LoVo (cell line): ENCODE results near the gene DTNB.
"Not testable (repeated sequence)": the region's sequence is repeated elsewhere in the genome, so short reads cannot be mapped to it uniquely, and the experiment has no call there.

ENCODE experiments used
- DNase-seq: peaks from one replicate; pipeline ENCODE4 v3.0.0-alpha.2; 2016; ENCODE audit warnings: low spot score

The DTNB gene

GRCh38 chr2:25684577-25685473, 11.4 kb upstream of the DTNB start:
- DNase-seq, result no peak

GRCh38 chr2:25682082-25682481, 8.7 kb upstream of the DTNB start:
- DNase-seq, result no peak

GRCh38 chr2:25677877-25678276, 4.5 kb upstream of the DTNB start:
- DNase-seq, result no peak

GRCh38 chr2:25674077-25674362, 643 bp upstream of the DTNB start:
- no peak for DNase-seq

GRCh38 chr2:25672494-25673299, 680 bp downstream of the DTNB start:
- DNase-seq, result peak; percentile 55

- DNase-seq, result no peak
These were observed 1.8 kb downstream of the DTNB start for GRCh38 chr2:25671622-25672021.

GRCh38 chr2:25669520-25669919, 3.9 kb downstream of the DTNB start:
- DNase-seq, result no peak

GRCh38 chr2:25666218-25666617, 7.2 kb downstream of the DTNB start:
- DNase-seq, result no peak

GRCh38 chr2:25665429-25665828, 7.9 kb downstream of the DTNB start:
- DNase-seq, result not testable (repeated sequence)

- no peak for DNase-seq
These were observed 8.4 kb downstream of the DTNB start for GRCh38 chr2:25664965-25665307.

GRCh38 chr2:25664183-25664964, 9.0 kb downstream of the DTNB start:
- peak; percentile 56 for DNase-seq

GRCh38 chr2:25655316-25655715, 18.1 kb downstream of the DTNB start:
- DNase-seq, result no peak

GRCh38 chr2:25654801-25655200, 18.6 kb downstream of the DTNB start:
- no peak for DNase-seq

- no peak for DNase-seq
These were observed 21.5 kb downstream of the DTNB start for GRCh38 chr2:25651782-25652455.

- DNase-seq, result no peak
These were observed 22.3 kb downstream of the DTNB start for GRCh38 chr2:25651066-25651465.

- no peak for DNase-seq
These were observed 23.1 kb downstream of the DTNB start for GRCh38 chr2:25650256-25650655.

GRCh38 chr2:25649786-25650185, 23.6 kb downstream of the DTNB start:
- no peak for DNase-seq

- no peak for DNase-seq
These were observed 31.1 kb downstream of the DTNB start for GRCh38 chr2:25642298-25642697.

- DNase-seq, result no peak
These were observed 33.7 kb downstream of the DTNB start for GRCh38 chr2:25639696-25640095.

- no peak for DNase-seq
These were observed 34.2 kb downstream of the DTNB start for GRCh38 chr2:25639131-25639530.

GRCh38 chr2:25635797-25636196, 37.6 kb downstream of the DTNB start:
- DNase-seq, result no peak

- not testable (repeated sequence) for DNase-seq
These were observed 39.6 kb downstream of the DTNB start for GRCh38 chr2:25633801-25634200.
